Astrocyte of the spinal cord (primary cell): ENCODE data around the gene PSMD11.

Experiments
- DNase-seq: peaks from one replicate; pipeline ENCODE4 v3.0.0; 2011; ENCODE audit warnings: low read depth, low spot score
- H3K4me3 ChIP-seq: 2 replicates; pipeline ENCODE4 v1.5.1; 2011; ENCODE audit warnings: low read depth, mild to moderate bottlenecking, low read length, moderate library complexity
- CTCF ChIP-seq: IDR thresholded peaks from 2 replicates; pipeline ENCODE4 v1.5.1; 2012; ENCODE audit warnings: low read depth, mild to moderate bottlenecking, low read length, inconsistent platforms
- in situ Hi-C: cut with HindIII; loops from 2 replicates; pipeline ENCODE4 v1.10.0; 2017; ENCODE audit warnings: low sequenced_read_pairs

Gene PSMD11

GRCh38 chr17:32497431-32498205 lies 53.3 kb downstream of the PSMD11 start:
- DNase-seq = peak; percentile 29
- H3K4me3 ChIP-seq = no peak overlapping the region
- peak; percentile 24 for TF ChIP-seq CTCF
- in situ Hi-C loops = no loop called here

- TF ChIP-seq CTCF = no peak
- H3K4me3 ChIP-seq = no peak overlapping the region
- in situ Hi-C loops = no loop called here
- no peak for DNase-seq
Observed at GRCh38 chr17:32498391-32498790, 54.1 kb downstream of the PSMD11 start.

GRCh38 chr17:32502013-32502412 lies 57.7 kb downstream of the PSMD11 start:
- DNase-seq = no peak
- H3K4me3 ChIP-seq = no peak overlapping the region
- in situ Hi-C loops = no loop called here
- TF ChIP-seq CTCF = no peak

- TF ChIP-seq CTCF = no peak
- no peak for DNase-seq
- no peak overlapping the region for H3K4me3 ChIP-seq
- in situ Hi-C loops = no loop called here
Observed at GRCh38 chr17:32502710-32503109, 58.4 kb downstream of the PSMD11 start.

- TF ChIP-seq CTCF = no peak
- DNase-seq = no peak
- in situ Hi-C loops = no loop called here
- H3K4me3 ChIP-seq = no peak overlapping the region
Observed at GRCh38 chr17:32503251-32504165, 59.2 kb downstream of the PSMD11 start.

- no peak for DNase-seq
- no peak overlapping the region for H3K4me3 ChIP-seq
- no peak for TF ChIP-seq CTCF
- in situ Hi-C loops = no loop called here
Observed at GRCh38 chr17:32504166-32504990, 60.1 kb downstream of the PSMD11 start.
